Measurements from ENCODE around the gene TAMALIN.

TAMALIN gene

DNA sequence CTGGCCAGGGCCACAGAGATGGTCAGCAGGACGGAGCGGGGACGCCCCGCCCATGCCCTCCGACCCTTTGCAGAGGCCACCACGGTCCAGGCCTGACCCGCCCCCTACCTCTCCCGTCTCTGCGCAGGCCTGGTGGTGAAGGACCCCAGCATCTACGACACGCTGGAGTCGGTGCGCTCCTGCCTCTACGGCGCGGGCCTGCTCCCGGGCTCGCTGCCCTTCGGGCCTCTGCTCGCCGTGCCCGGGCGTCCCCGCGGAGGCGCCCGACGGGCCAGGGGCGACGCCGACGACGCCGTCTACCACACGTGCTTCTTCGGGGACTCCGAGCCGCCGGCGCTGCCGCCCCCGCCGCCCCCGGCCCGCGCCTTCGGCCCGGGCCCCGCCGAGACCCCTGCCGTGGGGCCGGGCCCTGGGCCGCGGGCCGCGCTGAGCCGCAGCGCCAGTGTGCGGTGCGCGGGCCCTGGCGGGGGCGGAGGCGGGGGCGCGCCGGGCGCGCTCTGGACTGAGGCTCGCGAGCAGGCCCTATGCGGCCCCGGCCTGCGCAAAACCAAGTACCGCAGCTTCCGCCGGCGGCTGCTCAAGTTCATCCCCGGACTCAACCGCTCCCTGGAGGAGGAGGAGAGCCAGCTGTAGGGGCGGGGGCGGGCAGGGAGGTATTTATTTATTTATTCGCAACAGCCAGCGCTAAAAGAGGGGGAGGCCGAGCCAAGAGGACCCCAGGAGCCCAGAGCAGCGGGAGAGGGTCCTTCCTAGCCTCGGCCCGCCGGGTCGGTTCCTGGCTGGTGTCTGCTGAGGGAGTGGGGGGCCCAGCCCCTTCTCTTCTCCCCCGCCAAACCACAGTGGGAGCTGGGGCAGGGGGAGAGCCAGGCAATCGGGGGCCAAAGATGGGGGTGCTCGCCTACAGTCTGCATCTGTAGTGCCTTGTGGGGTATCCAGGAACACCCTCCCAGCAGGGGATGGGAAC, 8.1 kb downstream of the TAMALIN start:
- no peak for DNase-seq (ENCODE audit: low read depth)

DNA sequence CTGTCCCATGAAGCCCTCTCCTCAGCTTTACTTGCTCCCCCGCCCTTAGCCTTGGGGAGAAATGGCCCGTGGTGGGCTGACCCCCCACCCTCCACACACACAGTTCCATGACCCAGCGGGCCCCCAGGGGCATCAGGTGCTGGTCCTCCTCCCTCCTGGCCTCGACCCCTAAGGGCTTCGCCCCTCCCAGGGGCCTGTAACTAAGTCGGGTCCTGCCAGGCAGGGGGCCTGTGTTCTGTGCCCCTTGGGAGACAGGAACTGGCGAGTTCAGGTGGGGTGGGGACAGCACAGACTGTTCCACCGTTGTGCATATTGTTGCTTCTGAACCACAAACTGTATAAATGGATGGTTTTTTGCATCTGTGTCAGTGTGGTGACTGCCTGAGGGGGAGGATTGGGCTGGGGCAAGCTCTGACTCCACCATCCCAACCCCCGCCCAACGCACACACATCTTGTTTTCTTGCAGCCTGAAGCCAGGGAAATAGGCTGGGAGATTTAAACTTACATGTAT, 8.8 kb downstream of the TAMALIN start:
- no peak for DNase-seq (ENCODE audit: low read depth)

DNA sequence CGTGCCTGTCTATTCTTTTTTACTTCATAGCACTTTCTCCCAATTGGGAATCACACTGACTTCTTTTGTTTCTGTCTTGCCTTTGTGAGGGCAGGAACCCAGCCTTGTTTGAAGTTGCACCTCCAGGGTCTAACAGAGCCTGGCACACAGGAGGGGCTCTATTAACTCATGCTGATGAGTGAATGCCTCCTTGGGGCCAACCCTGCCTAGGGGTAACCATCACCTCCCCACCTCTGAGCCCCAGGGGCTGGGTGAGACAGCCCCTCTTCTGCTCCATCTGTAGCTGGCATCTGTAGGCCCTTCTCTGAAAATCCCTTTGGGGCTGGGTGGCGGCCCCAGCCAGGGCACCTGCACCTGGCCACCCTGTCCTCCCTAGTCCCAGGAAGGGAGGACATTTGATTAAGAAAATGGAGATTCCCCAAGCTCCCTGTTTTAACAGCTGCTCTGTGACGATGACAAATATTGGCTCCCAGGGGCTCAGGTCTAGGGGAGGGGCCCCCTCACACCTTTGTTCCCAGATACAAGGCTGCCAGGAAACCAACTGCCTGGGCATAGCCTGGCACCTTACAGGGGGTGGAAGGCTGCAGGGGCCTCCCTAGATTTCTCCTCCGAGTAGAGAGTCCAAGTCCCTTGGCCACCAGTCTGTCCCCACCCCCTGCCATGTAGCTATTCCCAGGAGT, 11.8 kb downstream of the TAMALIN start:
- no peak for DNase-seq (ENCODE audit: low read depth)

- no peak for DNase-seq (ENCODE audit: low read depth)
Observed at GRCh38 chr12:52019113-52019770, 12.5 kb downstream of the TAMALIN start.

DNA sequence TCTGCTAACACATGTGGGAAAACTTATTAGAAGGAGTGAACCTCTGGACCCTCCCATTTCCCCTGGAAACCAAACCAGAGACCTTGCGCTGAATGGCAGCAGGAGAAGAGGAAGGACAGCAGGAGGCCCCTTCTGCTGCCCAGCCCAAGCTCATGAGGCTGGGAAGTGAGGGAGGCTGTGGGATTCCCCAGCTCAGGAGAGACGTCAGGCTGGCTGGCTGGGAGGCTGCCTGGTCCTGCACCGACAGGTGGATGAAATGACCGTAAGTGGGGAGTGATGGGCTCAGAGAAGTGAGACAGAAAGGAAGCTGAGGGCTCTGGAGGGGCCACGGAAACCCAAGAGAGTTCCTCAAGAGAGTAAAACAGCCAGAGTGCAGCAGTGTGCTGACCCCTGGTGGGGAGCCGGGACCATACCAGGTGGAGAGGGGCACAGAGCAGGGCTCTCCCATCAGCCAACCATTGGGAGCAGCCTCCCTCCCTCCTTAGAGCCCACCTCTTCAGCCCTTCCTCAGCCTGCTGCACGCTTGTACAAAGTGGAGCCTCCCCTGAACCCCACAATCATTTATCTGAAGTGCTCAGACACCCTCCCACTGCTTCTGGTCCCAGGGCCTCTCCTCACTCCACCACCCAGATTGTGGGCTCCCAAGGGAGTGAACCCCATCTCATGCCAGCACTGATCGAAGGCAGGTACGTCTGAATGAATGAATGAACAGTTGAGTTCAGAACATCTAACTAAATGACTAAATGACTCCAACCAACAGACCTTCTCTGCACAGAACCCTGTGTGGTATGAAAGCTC, 14.0 kb downstream of the TAMALIN start:
- no peak for DNase-seq (ENCODE audit: low read depth)

DNA sequence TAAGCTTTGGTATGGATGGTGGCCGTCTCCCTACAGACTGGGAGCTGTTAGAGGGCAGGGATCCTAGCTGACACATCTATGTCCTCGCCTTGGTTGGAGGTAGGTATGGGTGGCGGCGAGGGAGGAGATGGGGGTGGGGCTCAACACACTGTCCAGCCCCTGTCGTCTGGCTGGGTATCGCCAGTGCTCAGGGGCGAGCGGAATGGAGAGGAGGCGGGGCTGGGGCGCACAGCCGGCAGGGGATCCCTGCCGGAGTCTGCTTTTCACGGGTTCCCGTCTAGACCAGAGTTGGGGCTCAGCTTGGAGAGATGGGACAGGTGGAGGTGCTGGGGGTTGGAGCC, 16.1 kb downstream of the TAMALIN start:
- no peak for DNase-seq (ENCODE audit: low read depth)

DNA sequence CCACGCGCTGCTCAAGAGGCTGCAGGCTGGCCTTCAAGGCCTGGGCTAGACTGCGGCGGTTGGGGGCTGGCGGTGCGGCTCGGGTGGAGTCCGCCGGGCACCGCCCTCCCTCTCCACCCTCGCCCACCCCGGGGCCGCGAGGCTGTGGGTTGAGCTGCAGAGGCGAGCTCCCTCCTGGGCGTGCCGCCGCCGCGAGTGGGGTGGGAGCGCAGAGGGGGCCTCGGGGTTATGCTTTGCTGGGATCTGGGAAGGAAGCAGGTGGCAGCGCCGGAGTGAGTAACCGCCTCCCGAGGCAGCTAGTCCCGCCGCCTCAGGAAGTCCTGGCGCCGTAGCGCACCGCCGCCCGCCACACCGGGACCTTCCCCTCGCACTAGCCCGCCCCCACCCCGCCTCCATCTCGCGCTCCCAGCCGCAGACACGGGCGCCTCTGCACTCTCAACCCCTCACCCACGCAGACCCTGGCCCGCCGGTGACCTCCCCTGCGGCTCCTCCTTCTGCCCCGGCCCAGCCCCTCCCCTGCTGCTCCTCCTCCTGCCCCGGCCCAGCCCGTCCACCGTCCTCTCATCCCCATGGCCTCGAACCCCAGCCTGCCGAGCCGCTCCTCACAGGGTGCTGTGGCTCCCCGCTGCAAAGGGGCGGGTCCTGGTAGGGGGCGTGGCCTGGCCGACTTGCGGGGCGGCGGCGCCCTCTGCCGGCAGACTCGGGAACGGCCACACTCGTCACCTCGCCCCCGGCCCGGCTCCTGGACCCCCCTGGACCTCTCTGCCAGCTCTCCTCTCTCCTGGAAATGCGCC, 16.6 kb downstream of the TAMALIN start:
- DNase-seq (ENCODE audit: low read depth): peak; percentile 73

GRCh38 chr12:52023976-52024688, 17.4 kb downstream of the TAMALIN start:
- DNase-seq (ENCODE audit: low read depth): no peak

- peak; percentile 87 for DNase-seq (ENCODE audit: low read depth)
Observed at GRCh38 chr12:52024845-52025230, 18.1 kb downstream of the TAMALIN start.

- no peak for DNase-seq (ENCODE audit: low read depth)
Observed at GRCh38 chr12:52026263-52026662, 19.5 kb downstream of the TAMALIN start.

GRCh38 chr12:52027085-52027843, 20.5 kb downstream of the TAMALIN start:
- DNase-seq (ENCODE audit: low read depth): no peak

GRCh38 chr12:52029685-52030084, 22.9 kb downstream of the TAMALIN start:
- DNase-seq (ENCODE audit: low read depth): no peak

GRCh38 chr12:52032446-52032803, 25.7 kb downstream of the TAMALIN start:
- no peak for DNase-seq (ENCODE audit: low read depth)

DNA sequence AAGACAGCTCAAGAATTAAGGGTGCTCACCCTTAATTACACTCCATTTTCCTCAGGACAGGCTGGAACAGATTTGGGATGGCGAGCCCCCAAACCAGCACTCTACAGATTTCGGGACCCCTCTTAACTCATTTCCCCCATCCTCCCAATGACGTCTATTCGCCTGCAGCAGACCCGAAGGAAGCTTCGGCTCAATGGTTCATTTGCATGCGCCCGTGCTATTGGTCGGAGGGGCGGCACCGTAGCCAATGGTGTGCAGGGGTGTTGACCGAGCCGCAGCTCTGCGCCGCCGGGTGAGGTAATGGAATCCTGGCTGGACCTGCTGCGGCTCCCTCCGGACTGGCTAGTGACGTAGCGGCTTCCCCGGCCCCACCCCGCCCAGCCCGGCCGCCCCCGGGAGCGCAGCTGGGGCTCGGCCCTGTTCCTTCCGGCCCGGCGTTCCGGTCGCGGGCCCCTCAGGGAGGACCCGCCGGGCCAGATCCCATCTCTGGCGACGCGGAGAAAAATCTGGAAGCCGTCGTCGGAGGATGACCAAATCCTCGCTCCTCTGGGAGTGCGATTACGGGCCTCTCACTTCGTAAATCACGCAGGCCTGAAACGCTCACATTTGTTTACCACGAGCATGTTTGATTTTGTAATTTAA, 26.2 kb downstream of the TAMALIN start:
- DNase-seq (ENCODE audit: low read depth): peak; percentile 77

DNA sequence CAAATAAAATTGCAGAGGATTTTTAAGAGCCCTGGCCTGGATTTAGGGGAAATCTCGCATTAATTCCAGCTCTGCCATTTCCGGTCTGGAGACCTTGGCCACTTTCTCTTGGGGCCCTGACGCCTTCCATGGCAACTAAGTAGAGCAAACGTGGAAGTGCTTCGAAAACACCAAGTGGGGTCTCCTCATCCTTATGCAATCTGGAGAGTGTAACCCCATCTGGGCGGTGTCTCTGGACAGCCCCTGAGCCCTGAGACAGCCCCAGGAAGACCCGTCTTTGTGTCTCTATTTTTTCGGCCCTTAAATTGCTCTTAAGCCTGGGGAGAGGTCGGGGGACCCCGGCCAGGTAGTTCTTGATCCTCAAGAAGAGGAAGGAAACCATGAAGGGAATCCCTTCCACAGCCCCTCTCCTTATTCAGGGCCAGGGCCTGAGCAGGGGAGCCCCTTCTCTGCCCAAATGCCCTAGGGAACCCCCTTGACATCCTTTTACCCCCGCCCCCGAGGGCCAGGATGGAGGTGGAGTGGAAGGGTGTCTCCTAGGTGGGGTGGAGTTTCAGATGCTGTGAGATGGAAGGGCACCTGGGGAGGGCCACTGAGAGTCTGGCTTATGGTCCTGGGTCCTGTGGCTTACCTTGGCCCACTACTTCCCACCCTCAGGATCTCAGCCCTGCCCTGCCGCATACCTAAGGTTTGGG, 26.8 kb downstream of the TAMALIN start:
- DNase-seq (ENCODE audit: low read depth): no peak

DNA sequence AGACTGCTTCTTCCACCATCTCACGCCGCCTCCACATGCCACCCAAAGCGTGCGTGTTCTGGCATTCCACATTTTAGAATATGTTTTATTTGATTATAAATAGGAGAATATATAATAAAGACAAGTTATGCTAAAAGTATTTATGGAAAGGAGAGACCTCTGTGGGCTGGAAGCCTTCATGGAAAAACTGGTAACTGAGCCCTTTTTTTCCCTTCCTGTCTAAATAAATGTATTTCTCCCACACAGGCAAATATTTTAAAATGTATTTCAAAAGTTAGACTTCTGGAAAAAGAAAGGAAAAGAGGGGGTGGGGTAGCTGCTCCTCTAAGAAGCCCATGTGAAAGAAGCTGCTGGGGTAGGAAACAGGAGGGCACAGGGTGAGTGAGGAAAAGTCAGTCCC, 28.4 kb downstream of the TAMALIN start:
- no peak for DNase-seq (ENCODE audit: low read depth)

DNA sequence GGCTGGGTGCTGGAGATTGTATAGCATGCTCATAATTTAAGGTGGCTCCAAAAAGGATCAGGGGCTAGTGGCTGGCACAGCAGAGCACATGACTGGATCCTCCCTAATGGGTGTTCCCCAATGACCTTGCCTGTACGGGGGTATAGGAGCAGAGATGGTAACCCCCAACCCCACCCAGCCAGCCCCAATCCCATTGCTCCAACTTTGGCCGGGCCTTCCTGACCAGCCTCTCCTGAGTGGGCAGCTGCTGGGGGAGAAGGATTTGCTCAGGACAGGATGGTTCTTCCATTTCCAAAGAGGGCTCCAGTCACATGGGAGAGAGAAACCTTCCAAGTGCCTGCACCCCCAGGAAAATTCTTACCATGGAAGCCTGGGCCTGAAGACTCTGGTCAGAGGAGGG, 29.2 kb downstream of the TAMALIN start:
- DNase-seq (ENCODE audit: low read depth): no peak

- no peak for DNase-seq (ENCODE audit: low read depth)
Observed at GRCh38 chr12:52036587-52037171, 29.9 kb downstream of the TAMALIN start.
